Lower leg skin (tissue), 4 donors: ENCODE data around the gene EXOSC10. TPM values are rescaled to one million over a fixed set of nuclear protein-coding genes. Genes with fewer than 3 reads are reported as not detected.
A peak's percentile ranks its signal among the peaks of the same experiment; 100 is the strongest.
"Not testable (repeated sequence)": the region's sequence is repeated elsewhere in the genome, so short reads cannot be mapped to it uniquely, and the experiment has no call there.

Source experiments
- DNase-seq, 2 donors: peaks; one replicate each; pipeline ENCODE4 v3.0.0-alpha.2; 2019; ENCODE audit warnings: low spot score in 2 of 2
- H3K4me3 ChIP-seq: fragments of 200-600 bp; sonication (generic); 2 replicates; pipeline ENCODE4 v1.5.1; 2017; ENCODE audit warnings: mild to moderate bottlenecking, low read depth; ENCODE audit not compliant: poor library complexity, severe bottlenecking
- POLR2A ChIP-seq, 2 donors: fragments of 450-650 bp; IDR thresholded peaks; one replicate each; pipeline ENCODE4 v1.6.1; 2016 to 2017; ENCODE audit warnings: antibody characterized with exemption in 2 of 2, mild to moderate bottlenecking in 1 of 2, moderate library complexity in 1 of 2
- WGBS, 2 donors: methylation state at CpG; one replicate each; pipeline ENCODE4 v1.1.5; 2018; 5-methylcytosine and 5-hydroxymethylcytosine counted together
- intact Hi-C: fragments of 100-400 bp; cut with DNase I; formaldehyde crosslinking; loops from one replicate; pipeline ENCODE4 v1.15.0; 2023; ENCODE audit warnings: low total_unique reads
- total RNA-seq, 4 donors: library from RNA; depleted of rRNA; stranded (reverse); fragments of >200 nt; gene quantifications; one replicate each; pipeline ENCODE4 v1.1.0, GENCODE V29; 2016
- TF ChIP-seq, protein P1 (sequence below), 3 donors: fragments of 450-650 bp; IDR thresholded peaks; one replicate each; pipeline ENCODE4 v1.5.1; 2016; ENCODE audit warnings: antibody characterized with exemption in 3 of 3, mild to moderate bottlenecking in 3 of 3, moderate library complexity in 2 of 3

EXOSC10 gene
- total RNA-seq, 4 donors from 2014 or later = 51.8 to 78.1 (median 65.3) TPM

GRCh38 chr1:11041048-11041447, 58.6 kb downstream of the EXOSC10 start:
- DNase-seq = no peak
- H3K4me3 ChIP-seq = no peak overlapping the region
- TF ChIP-seq, protein P1, sequence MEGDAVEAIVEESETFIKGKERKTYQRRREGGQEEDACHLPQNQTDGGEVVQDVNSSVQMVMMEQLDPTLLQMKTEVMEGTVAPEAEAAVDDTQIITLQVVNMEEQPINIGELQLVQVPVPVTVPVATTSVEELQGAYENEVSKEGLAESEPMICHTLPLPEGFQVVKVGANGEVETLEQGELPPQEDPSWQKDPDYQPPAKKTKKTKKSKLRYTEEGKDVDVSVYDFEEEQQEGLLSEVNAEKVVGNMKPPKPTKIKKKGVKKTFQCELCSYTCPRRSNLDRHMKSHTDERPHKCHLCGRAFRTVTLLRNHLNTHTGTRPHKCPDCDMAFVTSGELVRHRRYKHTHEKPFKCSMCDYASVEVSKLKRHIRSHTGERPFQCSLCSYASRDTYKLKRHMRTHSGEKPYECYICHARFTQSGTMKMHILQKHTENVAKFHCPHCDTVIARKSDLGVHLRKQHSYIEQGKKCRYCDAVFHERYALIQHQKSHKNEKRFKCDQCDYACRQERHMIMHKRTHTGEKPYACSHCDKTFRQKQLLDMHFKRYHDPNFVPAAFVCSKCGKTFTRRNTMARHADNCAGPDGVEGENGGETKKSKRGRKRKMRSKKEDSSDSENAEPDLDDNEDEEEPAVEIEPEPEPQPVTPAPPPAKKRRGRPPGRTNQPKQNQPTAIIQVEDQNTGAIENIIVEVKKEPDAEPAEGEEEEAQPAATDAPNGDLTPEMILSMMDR (IDR thresholded peaks at IDR 0.05) = no peak
- no peak for TF ChIP-seq POLR2A (IDR thresholded peaks at IDR 0.05)
- intact Hi-C loops = no loop called here

DNA sequence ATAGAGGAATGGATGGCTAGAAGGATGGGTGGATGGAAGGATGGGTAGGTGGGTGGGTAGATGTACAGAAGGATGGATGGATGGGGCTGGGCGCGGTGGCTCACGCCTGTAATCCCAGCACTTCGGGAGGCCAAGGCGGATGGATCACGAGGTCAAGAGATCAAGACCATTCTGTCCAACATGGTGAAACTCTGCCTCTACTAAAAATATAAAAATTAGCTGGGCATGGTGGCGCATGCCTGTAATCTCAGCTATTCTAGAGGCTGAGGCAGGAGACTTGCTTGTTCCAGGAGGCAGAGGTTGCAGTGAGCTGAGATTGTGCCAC, 59.6 kb downstream of the EXOSC10 start:
- H3K4me3 ChIP-seq, intact Hi-C loops: not testable (repeated sequence)
- DNase-seq = peak in 1 of 2 donors; percentile 78
- WGBS, 2 donors = 88 to 91% methylated on average over 7 of the region's 7 CpGs

- 72 to 74% methylated on average over 2 of the region's 2 CpGs for WGBS, 2 donors
Observed at GRCh38 chr1:11039351-11040104, 60.1 kb downstream of the EXOSC10 start.

DNA sequence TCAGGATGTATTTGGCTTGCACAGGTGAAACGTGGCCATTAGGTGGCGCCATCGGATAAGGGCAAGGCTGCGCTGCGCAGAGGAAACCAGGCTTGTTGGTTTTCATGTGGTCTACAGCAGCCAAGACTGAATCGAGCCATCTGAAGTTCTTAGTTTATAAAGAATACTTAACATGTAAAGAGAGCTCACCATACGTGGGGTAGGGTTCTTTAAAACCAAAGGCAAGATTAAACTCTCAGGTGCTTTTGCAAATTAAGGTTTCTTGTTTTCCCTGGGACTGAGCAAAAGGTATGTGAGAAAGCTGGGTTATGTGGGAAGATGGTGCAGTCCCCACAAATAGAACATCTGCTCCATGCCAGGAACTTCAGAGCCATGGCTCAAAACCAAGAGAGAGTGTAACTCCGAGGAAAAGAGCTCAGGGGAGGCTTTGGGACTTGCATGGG, 61.9 kb downstream of the EXOSC10 start:
- intact Hi-C loops = no loop called here
- TF ChIP-seq, protein P1 (IDR thresholded peaks at IDR 0.05) = no peak
- no peak for TF ChIP-seq POLR2A (IDR thresholded peaks at IDR 0.05)
- WGBS, 2 donors = 0% methylated on average over 8 of the region's 8 CpGs
- DNase-seq = peak; percentile 82 to 98
- H3K4me3 ChIP-seq = no peak overlapping the region

More at GRCh38 chr1:11039351-11040104, 60.1 kb downstream of the EXOSC10 start:
- peak in 1 of 2 donors; percentile 3 for DNase-seq
- no peak for TF ChIP-seq POLR2A (IDR thresholded peaks at IDR 0.05)
- TF ChIP-seq, protein P1 (IDR thresholded peaks at IDR 0.05) = no peak
- intact Hi-C loops = no loop called here
- H3K4me3 ChIP-seq = no peak overlapping the region

DNA sequence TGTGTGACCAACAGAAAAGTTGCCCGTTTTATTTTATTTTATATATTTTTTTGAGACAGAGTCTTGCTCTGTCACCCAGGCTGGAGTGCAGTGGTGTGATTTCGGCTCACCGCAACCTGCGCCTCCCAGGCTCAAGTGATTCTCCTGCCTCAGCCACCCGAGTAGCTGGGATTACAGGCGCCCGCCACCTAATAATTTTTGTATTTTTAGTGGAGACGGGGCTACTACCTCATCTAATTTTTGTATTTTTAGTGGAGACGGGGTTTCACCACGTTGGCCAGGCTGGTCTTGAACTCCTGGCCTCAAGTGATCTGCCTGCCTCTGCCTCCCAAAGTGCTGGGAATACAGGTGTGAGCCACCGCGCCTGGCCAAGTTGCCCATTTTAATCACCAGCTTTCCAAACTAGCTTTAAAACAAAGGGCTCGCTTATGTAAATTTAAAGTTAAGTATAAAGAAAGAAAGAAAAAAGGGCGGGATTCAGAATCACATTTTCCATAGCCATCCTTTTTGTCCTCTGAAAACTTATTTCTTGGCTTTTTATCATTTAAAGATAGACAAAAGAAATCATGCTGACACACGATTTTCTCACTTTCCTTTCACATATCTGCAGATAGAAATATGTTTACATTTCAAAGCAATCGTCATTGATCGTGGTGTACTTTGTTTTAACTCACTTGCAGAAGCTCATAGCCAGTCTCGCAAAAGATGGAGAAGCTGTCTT, 62.5 kb downstream of the EXOSC10 start:
- TF ChIP-seq, protein P1 (IDR thresholded peaks at IDR 0.05) = peak in 1 of 3 donors; percentile 64

DNA sequence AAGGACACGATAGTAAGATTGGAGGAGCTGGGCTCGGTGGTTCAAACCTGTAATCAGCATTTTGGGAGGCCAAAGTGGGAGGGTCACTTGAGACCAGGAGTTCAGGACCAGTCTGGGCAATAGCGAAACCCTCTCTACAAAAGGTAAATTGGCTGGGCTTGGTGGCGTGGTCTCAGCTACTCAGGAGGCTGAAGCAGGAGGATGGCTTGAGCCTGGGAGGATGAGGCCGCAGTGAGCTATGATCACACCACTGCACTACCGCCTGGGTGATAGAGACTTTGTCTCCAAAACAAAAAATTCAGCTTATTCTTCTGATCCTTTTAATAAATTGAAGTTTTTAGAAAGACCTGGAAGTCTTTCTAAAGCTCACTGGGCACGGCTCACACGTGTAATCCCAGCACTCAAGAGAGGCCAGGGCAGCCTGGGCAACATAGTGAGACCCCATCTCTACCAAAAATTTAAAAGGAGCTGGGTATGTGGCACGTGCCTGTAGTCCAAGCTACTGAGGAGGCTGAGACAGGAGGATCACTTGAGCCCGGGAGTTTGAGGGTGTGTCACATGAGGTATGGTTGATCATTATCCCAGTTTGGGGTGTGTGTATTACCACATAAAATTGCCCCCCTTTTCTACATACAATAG, 67.9 kb downstream of the EXOSC10 start:
- intact Hi-C loops = no loop called here
- no peak overlapping the region for H3K4me3 ChIP-seq
- DNase-seq = peak in 1 of 2 donors; percentile 58
- 91 to 93% methylated on average over 10 of the region's 10 CpGs for WGBS, 2 donors
- TF ChIP-seq POLR2A (IDR thresholded peaks at IDR 0.05) = no peak
- TF ChIP-seq, protein P1 (IDR thresholded peaks at IDR 0.05) = no peak

More for the DNA sequence above, 62.5 kb downstream of the EXOSC10 start:
- H3K4me3 ChIP-seq, intact Hi-C loops: not testable (repeated sequence)
- peak in 1 of 2 donors; percentile 50 for DNase-seq
- WGBS, 2 donors = 57 to 59% methylated on average over 18 of the region's 18 CpGs
